ENCODE results near the gene HOXB6.

GRCh38 chr17:48561884-48562810, 42.6 kb downstream of the HOXB6 start:
- no peak for TF ChIP-seq YY1 (tag by site-specific recombination; IDR thresholded peaks at IDR 0.05)
- TF ChIP-seq, protein P1, sequence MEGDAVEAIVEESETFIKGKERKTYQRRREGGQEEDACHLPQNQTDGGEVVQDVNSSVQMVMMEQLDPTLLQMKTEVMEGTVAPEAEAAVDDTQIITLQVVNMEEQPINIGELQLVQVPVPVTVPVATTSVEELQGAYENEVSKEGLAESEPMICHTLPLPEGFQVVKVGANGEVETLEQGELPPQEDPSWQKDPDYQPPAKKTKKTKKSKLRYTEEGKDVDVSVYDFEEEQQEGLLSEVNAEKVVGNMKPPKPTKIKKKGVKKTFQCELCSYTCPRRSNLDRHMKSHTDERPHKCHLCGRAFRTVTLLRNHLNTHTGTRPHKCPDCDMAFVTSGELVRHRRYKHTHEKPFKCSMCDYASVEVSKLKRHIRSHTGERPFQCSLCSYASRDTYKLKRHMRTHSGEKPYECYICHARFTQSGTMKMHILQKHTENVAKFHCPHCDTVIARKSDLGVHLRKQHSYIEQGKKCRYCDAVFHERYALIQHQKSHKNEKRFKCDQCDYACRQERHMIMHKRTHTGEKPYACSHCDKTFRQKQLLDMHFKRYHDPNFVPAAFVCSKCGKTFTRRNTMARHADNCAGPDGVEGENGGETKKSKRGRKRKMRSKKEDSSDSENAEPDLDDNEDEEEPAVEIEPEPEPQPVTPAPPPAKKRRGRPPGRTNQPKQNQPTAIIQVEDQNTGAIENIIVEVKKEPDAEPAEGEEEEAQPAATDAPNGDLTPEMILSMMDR (tag by site-specific recombination; IDR thresholded peaks at IDR 0.05) = peak; percentile 29; the same call in 1 of the 2 replicates
- no peak for TF ChIP-seq ZNF785 (tag by site-specific recombination; IDR thresholded peaks at IDR 0.05)
- no peak for TF ChIP-seq ZNF292 (tag by site-specific recombination; IDR thresholded peaks at IDR 0.05; ENCODE audit: borderline replicate concordance, low read depth)
